GM12878 (cell line): ENCODE data around the gene RIN1. TPM values are rescaled to one million over a fixed set of nuclear protein-coding genes. Genes with fewer than 3 reads are reported as not detected.

Experiments used
- ATF3 ChIP-seq: IDR thresholded peaks from 2 replicates; pipeline ENCODE4 v1.6.1; 2011; ENCODE audit warnings: low read depth, mild to moderate bottlenecking, low read length, moderate library complexity, borderline replicate concordance; ENCODE audit errors: extremely low read depth
- BHLHE40 ChIP-seq, 2 experiments: fragments of 450-650 bp in 1 of 2; IDR thresholded peaks; 2 replicates each; pipeline ENCODE4 v1.6.1; 2011 to 2017; ENCODE audit warnings: low read depth in 2 of 2, borderline replicate concordance in 1 of 2, improper control_type of control experiment in 1 of 2, low read length in 1 of 2, mild to moderate bottlenecking in 1 of 2
- BMI1 ChIP-seq: fragments of 450-650 bp; IDR thresholded peaks from 2 replicates; pipeline ENCODE4 v1.6.1; 2016; ENCODE audit warnings: mild to moderate bottlenecking, moderate library complexity, borderline replicate concordance
- E2F8 ChIP-seq: fragments of 450-650 bp; IDR thresholded peaks from 2 replicates; pipeline ENCODE4 v1.6.1; 2018; ENCODE audit warnings: mild to moderate bottlenecking, low read depth, moderate library complexity; ENCODE audit not compliant: partially characterized antibody
- E4F1 ChIP-seq: fragments of 450-650 bp; IDR thresholded peaks from 2 replicates; pipeline ENCODE4 v1.6.1; 2018; ENCODE audit warnings: borderline replicate concordance, mild to moderate bottlenecking; ENCODE audit not compliant: partially characterized antibody
- EZH2 ChIP-seq: IDR thresholded peaks from 2 replicates; pipeline ENCODE4 v1.6.1; 2012; ENCODE audit warnings: low read depth, mild to moderate bottlenecking, control low read depth, inconsistent platforms, low read length, borderline replicate concordance; ENCODE audit not compliant: control insufficient read depth
- FOXK2 ChIP-seq: fragments of 450-650 bp; IDR thresholded peaks from 2 replicates; pipeline ENCODE4 v1.6.1; 2017; ENCODE audit warnings: mild to moderate bottlenecking, moderate library complexity
- IRF3 ChIP-seq: fragments of 450-650 bp; IDR thresholded peaks from 2 replicates; pipeline ENCODE4 v1.6.1; 2014; ENCODE audit warnings: mild to moderate bottlenecking
- MTA2 ChIP-seq: fragments of 450-650 bp; IDR thresholded peaks from 2 replicates; pipeline ENCODE4 v1.6.1; 2016; ENCODE audit warnings: low read depth, mild to moderate bottlenecking, moderate library complexity
- NFYB ChIP-seq: IDR thresholded peaks from 2 replicates; pipeline ENCODE4 v1.6.1; 2011; ENCODE audit warnings: low read depth, mild to moderate bottlenecking, low read length, improper control_type of control experiment, moderate library complexity; ENCODE audit not compliant: insufficient read depth
- POLR2A ChIP-seq: IDR thresholded peaks from 2 replicates; pipeline ENCODE4 v1.6.1; 2011; ENCODE audit warnings: low read depth, mild to moderate bottlenecking, low read length
- POLR2AphosphoS2 ChIP-seq: IDR thresholded peaks from 2 replicates; pipeline ENCODE4 v1.6.1; 2011; ENCODE audit warnings: low read depth, mild to moderate bottlenecking, low read length, improper control_type of control experiment, moderate library complexity
- RAD21 ChIP-seq: IDR thresholded peaks from 2 replicates; pipeline ENCODE4 v1.6.1; 2011; ENCODE audit warnings: mild to moderate bottlenecking, low read depth, low read length, moderate library complexity; ENCODE audit not compliant: insufficient read depth
- RBBP5 ChIP-seq: fragments of 200-600 bp; sonication (generic); conservative IDR thresholded peaks from 2 replicates; pipeline ENCODE4 v1.6.1; 2016
- SP1 ChIP-seq: IDR thresholded peaks from one replicate; pipeline ENCODE4 v1.6.1; 2011; ENCODE audit warnings: low read depth, low read length
- TBL1XR1 ChIP-seq: IDR thresholded peaks from 2 replicates; pipeline ENCODE4 v1.6.1; 2012; ENCODE audit warnings: low read depth, low read length, improper control_type of control experiment
- TCF12 ChIP-seq: IDR thresholded peaks from 2 replicates; pipeline ENCODE4 v1.6.1; 2011; ENCODE audit warnings: low read depth, mild to moderate bottlenecking, low read length
- ZBTB4 ChIP-seq: fragments of 450-650 bp; formaldehyde crosslinking; IDR thresholded peaks from 2 replicates; pipeline ENCODE4 v1.4.0; 2022; ENCODE audit warnings: mild to moderate bottlenecking, moderate library complexity
- polyA plus RNA-seq, 11 experiments: library from polyadenylated mRNA; depleted of rRNA in 4 of 11; unstranded in 6 of 11; stranded (reverse) in 5 of 11; fragments of >200 nt; fragmentation: Nextera tagmentation in 4 of 11; fragmentation: Illumina TruSeq in 1 of 11; extraction: Ambion mirVana in 4 of 11; extraction: Trizol in 1 of 11; gene quantifications; 1 replicate in 1 of 11; 2 replicates in 10 of 11; pipeline versions ENCODE4 v1.2.1 to v1.2.3, GENCODE V29; 2011 to 2016; ENCODE audit warnings: inconsistent platforms in 2 of 11, missing spikeins in 2 of 11, low read depth in 1 of 11
- total RNA-seq, 4 experiments: library from RNA; depleted of rRNA in 3 of 4; stranded (reverse); fragments of >200 nt in 3 of 4; fragmentation: Illumina TruSeq in 1 of 4; extraction: Trizol in 1 of 4; gene quantifications; 2 replicates each; pipeline versions ENCODE4 v1.2.1 to v1.2.3, GENCODE V29; 2013 to 2021

Gene RIN1
- total and polyA plus RNA-seq, 10 of the 15 experiments (the other 5 are each of a cell fraction or from before 2014, with no cell fraction given) = 0.04 to 0.69 (median 0.22) TPM; not detected in 1

GRCh38 chr11:66282468-66283455 is 53.5 kb downstream of the RIN1 start (continued):
- 0 out of 2 replicates have a peak, but pooled peaks have one; percentile 22 for TF ChIP-seq IRF3
- no peak for TF ChIP-seq NFYB
- no peak for TF ChIP-seq TBL1XR1
- TF ChIP-seq MTA2 = no peak
- peak; percentile 70 to 84; a peak in 3 of 4 replicates for TF ChIP-seq BHLHE40 (IDR thresholded peaks at IDR 0.05; ENCODE audit: borderline replicate concordance in 1 of 2, low read depth in 2 of 2, low read length in 1 of 2)
- TF ChIP-seq RAD21 = peak; percentile 42; the same call in 1 of the 2 replicates
- no peak for TF ChIP-seq RBBP5
- 0 out of 2 replicates have a peak, but pooled peaks have one; percentile 57 for TF ChIP-seq TCF12
- TF ChIP-seq E2F8 = no peak
- peak; percentile 74; the same call in 1 of the 2 replicates for TF ChIP-seq ATF3
- peak; percentile 100 for TF ChIP-seq BMI1
- peak; percentile 56 for TF ChIP-seq POLR2A
- 0 out of 2 replicates have a peak, but pooled peaks have one; percentile 49 for TF ChIP-seq POLR2AphosphoS2
- peak; percentile 42 for TF ChIP-seq SP1
- no peak for TF ChIP-seq EZH2
- TF ChIP-seq ZBTB4 (CRISPR knock-in tag) = no peak
- TF ChIP-seq E4F1 = peak; percentile 98
- TF ChIP-seq FOXK2 = no peak
